Erythroblast (primary cell): ENCODE data around the gene COG1.

ENCODE experiments used
- DNase-seq, 2 experiments: peaks; one replicate each; lab custom pipeline; 2025; lab: John Stamatoyannopoulos, UW
- GATA1 ChIP-seq: IDR thresholded peaks from 2 replicates; pipeline ENCODE4 v1.6.1; 2011; ENCODE audit warnings: low read depth, mild to moderate bottlenecking, control low read depth, low read length, moderate library complexity
- POLR2A ChIP-seq: IDR thresholded peaks from 2 replicates; pipeline ENCODE4 v1.6.1; 2011; ENCODE audit warnings: mild to moderate bottlenecking, low read length

Gene COG1

GRCh38 chr17:73198201-73198929 is 5.5 kb downstream of the COG1 start:
- TF ChIP-seq GATA1 (no peak), POLR2A (no peak)
- DNase-seq, result no peak

- no peak for DNase-seq
- TF ChIP-seq GATA1 (no peak), POLR2A (no peak)
Observed at GRCh38 chr17:73198930-73199260, 6.0 kb downstream of the COG1 start.

- no peak for DNase-seq
- TF ChIP-seq POLR2A (no peak), GATA1 (no peak)
Observed at GRCh38 chr17:73199751-73200317, 7.0 kb downstream of the COG1 start.

- TF ChIP-seq GATA1 (no peak), POLR2A (no peak)
- no peak for DNase-seq
Observed at GRCh38 chr17:73200476-73200875, 7.6 kb downstream of the COG1 start.

- TF ChIP-seq POLR2A, result no peak
- no peak for TF ChIP-seq GATA1
- no peak for DNase-seq
Observed at GRCh38 chr17:73201215-73202069, 8.6 kb downstream of the COG1 start.

- DNase-seq, result peak in 1 of 2 experiments; percentile 11
- no peak for TF ChIP-seq GATA1
- no peak for TF ChIP-seq POLR2A
Observed at GRCh38 chr17:73203135-73203787, 10.4 kb downstream of the COG1 start.

GRCh38 chr17:73203788-73204479 is 11.1 kb downstream of the COG1 start:
- TF ChIP-seq POLR2A, result no peak
- TF ChIP-seq GATA1, result no peak
- DNase-seq, result no peak

- no peak for TF ChIP-seq POLR2A
- TF ChIP-seq GATA1, result no peak
- no peak for DNase-seq
Observed at GRCh38 chr17:73205459-73205961, 12.7 kb downstream of the COG1 start.

GRCh38 chr17:73208139-73208827 is 15.4 kb downstream of the COG1 start:
- TF ChIP-seq POLR2A, result no peak
- no peak for TF ChIP-seq GATA1
- DNase-seq, result no peak

- no peak for DNase-seq
- TF ChIP-seq GATA1, result no peak
- TF ChIP-seq POLR2A, result no peak
Observed at GRCh38 chr17:73209436-73209835, 16.6 kb downstream of the COG1 start.

- peak; percentile 85 for DNase-seq
- TF ChIP-seq POLR2A (no peak), GATA1 (peak; percentile 12)
Observed at GRCh38 chr17:73210002-73210678, 17.3 kb downstream of the COG1 start.

GRCh38 chr17:73211745-73212144 is 18.9 kb downstream of the COG1 start:
- TF ChIP-seq POLR2A (no peak), GATA1 (no peak)
- DNase-seq, result no peak

GRCh38 chr17:73214008-73214407 is 21.2 kb downstream of the COG1 start:
- DNase-seq, result no peak
- no peak for TF ChIP-seq GATA1
- TF ChIP-seq POLR2A, result no peak
